ENCODE data around the gene ELAVL1. TPM values are rescaled to one million over a fixed set of nuclear protein-coding genes. Genes with fewer than 3 reads are reported as not detected.

ELAVL1 gene
- total and polyA plus RNA-seq, 4 donors: 15.0 to 72.8 (median 47.0) TPM

GRCh38 chr19:7911508-7912143 lies 93.8 kb downstream of the ELAVL1 start:
- H3K36me3 ChIP-seq (ENCODE audit: control insufficient read depth in 4 of 4, insufficient read depth in 4 of 4, low read length in 4 of 4): peaks cover 9 to 49% (median 11%) of the 10 kb centered on the region in 4 donors

DNA sequence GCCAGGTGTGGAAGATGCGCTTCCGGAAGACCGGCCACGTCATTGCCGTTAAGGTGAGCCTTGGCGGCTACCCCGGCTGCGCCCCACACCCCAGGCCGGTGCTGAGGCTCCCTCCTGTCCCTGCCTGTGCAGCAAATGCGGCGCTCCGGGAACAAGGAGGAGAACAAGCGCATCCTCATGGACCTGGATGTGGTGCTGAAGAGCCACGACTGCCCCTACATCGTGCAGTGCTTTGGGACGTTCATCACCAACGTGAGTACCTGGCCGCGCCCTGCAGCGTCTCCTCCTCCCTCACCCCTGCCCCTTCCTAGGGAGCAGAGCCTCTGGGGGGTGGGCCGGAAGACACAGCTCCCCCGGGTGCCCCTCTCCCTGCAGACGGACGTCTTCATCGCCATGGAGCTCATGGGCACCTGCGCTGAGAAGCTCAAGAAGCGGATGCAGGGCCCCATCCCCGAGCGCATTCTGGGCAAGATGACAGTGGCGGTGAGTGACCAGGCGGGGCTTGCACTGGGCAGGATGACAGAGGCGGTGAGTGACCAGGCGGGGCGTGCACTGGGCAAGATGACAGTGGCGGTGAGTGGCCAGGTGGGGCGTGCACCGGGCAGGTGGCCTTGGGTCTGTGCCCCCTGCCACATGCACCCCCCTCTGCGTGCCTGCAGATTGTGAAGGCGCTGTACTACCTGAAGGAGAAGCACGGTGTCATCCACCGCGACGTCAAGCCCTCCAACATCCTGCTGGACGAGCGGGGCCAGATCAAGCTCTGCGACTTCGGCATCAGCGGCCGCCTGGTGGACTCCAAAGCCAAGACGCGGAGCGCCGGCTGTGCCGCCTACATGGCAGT lies 94.9 kb downstream of the ELAVL1 start:
- ATAC-seq (ENCODE audit: insufficient read depth, low FRiP score): no peak
- Histone ChIP-seq H3K4me1 (ENCODE audit: control insufficient read depth in 5 of 5, insufficient read depth in 5 of 5, low read length in 5 of 5) (peaks cover 0 to 14% (median 0%) of the 10 kb centered on the region in 5 donors), H3K9me3 (ENCODE audit: control insufficient read depth in 4 of 4, insufficient read depth in 3 of 4, low read length in 3 of 4) (peaks cover 0 to 22% (median 0%) of the 10 kb centered on the region in 4 donors), H3K4me3 (no peak overlapping the region), H3K27me3 (ENCODE audit: control insufficient read depth in 3 of 3, insufficient read depth in 3 of 3, low read length in 2 of 3) (peaks cover 0 to 11% (median 8%) of the 10 kb centered on the region in 3 donors), H3K36me3 (ENCODE audit: control insufficient read depth in 4 of 4, insufficient read depth in 4 of 4, low read length in 4 of 4) (peaks cover 9 to 55% (median 11%) of the 10 kb centered on the region in 4 donors), H3K9ac (ENCODE audit: insufficient read depth in 1 of 2, low read length in 2 of 2) (no peak overlapping the region), H3K27ac (ENCODE audit: low read depth in 1 of 2, low read length in 1 of 2) (no peak overlapping the region)
- TF ChIP-seq, protein P1, sequence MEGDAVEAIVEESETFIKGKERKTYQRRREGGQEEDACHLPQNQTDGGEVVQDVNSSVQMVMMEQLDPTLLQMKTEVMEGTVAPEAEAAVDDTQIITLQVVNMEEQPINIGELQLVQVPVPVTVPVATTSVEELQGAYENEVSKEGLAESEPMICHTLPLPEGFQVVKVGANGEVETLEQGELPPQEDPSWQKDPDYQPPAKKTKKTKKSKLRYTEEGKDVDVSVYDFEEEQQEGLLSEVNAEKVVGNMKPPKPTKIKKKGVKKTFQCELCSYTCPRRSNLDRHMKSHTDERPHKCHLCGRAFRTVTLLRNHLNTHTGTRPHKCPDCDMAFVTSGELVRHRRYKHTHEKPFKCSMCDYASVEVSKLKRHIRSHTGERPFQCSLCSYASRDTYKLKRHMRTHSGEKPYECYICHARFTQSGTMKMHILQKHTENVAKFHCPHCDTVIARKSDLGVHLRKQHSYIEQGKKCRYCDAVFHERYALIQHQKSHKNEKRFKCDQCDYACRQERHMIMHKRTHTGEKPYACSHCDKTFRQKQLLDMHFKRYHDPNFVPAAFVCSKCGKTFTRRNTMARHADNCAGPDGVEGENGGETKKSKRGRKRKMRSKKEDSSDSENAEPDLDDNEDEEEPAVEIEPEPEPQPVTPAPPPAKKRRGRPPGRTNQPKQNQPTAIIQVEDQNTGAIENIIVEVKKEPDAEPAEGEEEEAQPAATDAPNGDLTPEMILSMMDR (IDR thresholded peaks at IDR 0.05; ENCODE audit: control extremely low read depth, extremely low read depth): no peak
- WGBS, 2 donors: 94% methylated on average over 54 of the region's 54 CpGs
- no peak for DNase-seq

More at GRCh38 chr19:7911508-7912143, 93.8 kb downstream of the ELAVL1 start:
- H3K9ac ChIP-seq (ENCODE audit: insufficient read depth in 1 of 2, low read length in 2 of 2): no peak overlapping the region
- H3K4me3 ChIP-seq: no peak overlapping the region
- H3K9me3 ChIP-seq (ENCODE audit: control insufficient read depth in 4 of 4, insufficient read depth in 3 of 4, low read length in 3 of 4): peaks cover 0 to 22% (median 0%) of the 10 kb centered on the region in 4 donors
- H3K4me1 ChIP-seq (ENCODE audit: control insufficient read depth in 5 of 5, insufficient read depth in 5 of 5, low read length in 5 of 5): peaks cover 0 to 13% (median 4%) of the 10 kb centered on the region in 5 donors
- ATAC-seq (ENCODE audit: insufficient read depth, low FRiP score) (no peak), DNase-seq (no peak)
- TF ChIP-seq, protein P1 (IDR thresholded peaks at IDR 0.05; ENCODE audit: control extremely low read depth, extremely low read depth): no peak
- no peak overlapping the region for H3K27ac ChIP-seq (ENCODE audit: low read depth in 1 of 2, low read length in 1 of 2)
- H3K27me3 ChIP-seq (ENCODE audit: control insufficient read depth in 3 of 3, insufficient read depth in 3 of 3, low read length in 2 of 3): peaks cover 0 to 18% (median 13%) of the 10 kb centered on the region in 3 donors
- WGBS, 2 donors: 91 to 93% methylated on average over 18 of the region's 18 CpGs

DNA sequence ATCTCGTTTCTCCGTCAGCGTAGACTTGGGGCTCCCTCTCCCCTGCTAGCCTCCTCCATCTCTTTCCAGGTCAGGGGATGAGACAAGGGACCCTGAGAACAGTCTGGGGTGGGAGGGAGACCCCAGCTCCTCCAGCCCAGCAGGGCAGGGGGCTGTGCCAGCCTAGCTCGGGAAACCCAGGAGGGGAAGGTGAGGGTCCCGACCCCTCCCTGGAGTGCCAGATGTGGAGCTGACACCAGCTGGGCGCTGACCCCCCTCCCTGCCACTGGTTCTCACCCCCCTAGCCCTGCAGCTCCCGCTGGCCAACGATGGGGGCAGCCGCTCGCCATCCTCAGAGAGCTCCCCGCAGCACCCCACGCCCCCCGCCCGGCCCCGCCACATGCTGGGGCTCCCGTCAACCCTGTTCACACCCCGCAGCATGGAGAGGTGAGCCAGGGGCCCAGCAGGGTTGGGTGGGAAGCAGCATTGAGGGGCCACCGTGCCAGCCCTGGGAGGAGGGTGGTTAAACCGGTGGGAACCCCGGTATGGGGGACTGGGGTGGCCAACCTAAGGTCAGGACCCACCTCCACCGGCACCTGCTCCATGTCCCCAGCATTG lies 95.9 kb downstream of the ELAVL1 start:
- Histone ChIP-seq H3K9me3 (ENCODE audit: control insufficient read depth in 4 of 4, insufficient read depth in 3 of 4, low read length in 3 of 4) (peaks cover 0 to 20% (median 0%) of the 10 kb centered on the region in 4 donors), H3K9ac (ENCODE audit: insufficient read depth in 1 of 2, low read length in 2 of 2) (no peak overlapping the region), H3K36me3 (ENCODE audit: control insufficient read depth in 4 of 4, insufficient read depth in 4 of 4, low read length in 4 of 4) (peaks cover 9 to 55% (median 11%) of the 10 kb centered on the region in 4 donors), H3K27me3 (ENCODE audit: control insufficient read depth in 3 of 3, insufficient read depth in 3 of 3, low read length in 2 of 3) (peaks cover 0 to 2% (median 1%) of the 10 kb centered on the region in 3 donors), H3K27ac (ENCODE audit: low read depth in 1 of 2, low read length in 1 of 2) (no peak overlapping the region), H3K4me3 (no peak overlapping the region), H3K4me1 (ENCODE audit: control insufficient read depth in 5 of 5, insufficient read depth in 5 of 5, low read length in 5 of 5) (peaks cover 0 to 21% (median 6%) of the 10 kb centered on the region in 5 donors)
- TF ChIP-seq, protein P1 (IDR thresholded peaks at IDR 0.05; ENCODE audit: control extremely low read depth, extremely low read depth): no peak
- WGBS, 2 donors: 96 to 98% methylated on average over 21 of the region's 21 CpGs
- DNase-seq: no peak
- no peak for ATAC-seq (ENCODE audit: insufficient read depth, low FRiP score)

Measured in lung (tissue), 12 donors.